KMS-11 (cell line): ENCODE results near the gene PPHLN1.

ENCODE experiments used
- H2AFZ ChIP-seq: fragments of 200-600 bp; sonication (generic); 2 replicates; pipeline ENCODE4 v1.6.1; 2016; ENCODE audit warnings: antibody characterized with exemption, mixed run types, low read depth
- H3K27ac ChIP-seq: fragments of 200-600 bp; sonication (generic); 2 replicates; pipeline ENCODE4 v1.6.1; 2016; ENCODE audit warnings: mild to moderate bottlenecking, mixed run types
- H3K27me3 ChIP-seq: fragments of 200-600 bp; sonication (generic); 2 replicates; pipeline ENCODE4 v1.6.1; 2017; ENCODE audit warnings: mild to moderate bottlenecking, low read depth, mixed run types, moderate library complexity; ENCODE audit not compliant: insufficient read depth
- H3K36me3 ChIP-seq: fragments of 200-600 bp; sonication (generic); 2 replicates; pipeline ENCODE4 v1.6.1; 2017; ENCODE audit warnings: mild to moderate bottlenecking, mixed run types; ENCODE audit not compliant: insufficient read depth
- H3K4me1 ChIP-seq: fragments of 200-600 bp; sonication (generic); 2 replicates; pipeline ENCODE4 v1.6.1; 2016; ENCODE audit warnings: mild to moderate bottlenecking, low read depth, mixed run types; ENCODE audit not compliant: poor library complexity, severe bottlenecking
- H3K4me2 ChIP-seq: fragments of 200-600 bp; sonication (generic); 2 replicates; pipeline ENCODE4 v1.7.0; 2016; ENCODE audit warnings: mild to moderate bottlenecking, mixed run types
- H3K4me3 ChIP-seq: fragments of 200-600 bp; sonication (generic); IDR thresholded peaks from 2 replicates; pipeline ENCODE4 v1.6.1; 2017; ENCODE audit warnings: low read depth, low read length, mixed read lengths; ENCODE audit not compliant: insufficient read depth
- H3K79me2 ChIP-seq: fragments of 200-600 bp; sonication (generic); 2 replicates; pipeline ENCODE4 v1.6.1; 2016; ENCODE audit warnings: low read depth, mixed run types; ENCODE audit not compliant: insufficient read depth
- H3K9ac ChIP-seq: fragments of 200-600 bp; sonication (generic); 2 replicates; pipeline ENCODE4 v1.6.1; 2016; ENCODE audit warnings: mild to moderate bottlenecking, mixed run types
- H4K20me1 ChIP-seq: fragments of 200-600 bp; sonication (generic); 2 replicates; pipeline ENCODE4 v1.6.1; 2016; ENCODE audit warnings: mild to moderate bottlenecking, mixed run types; ENCODE audit not compliant: insufficient read depth
- TF ChIP-seq, protein P1 (sequence below): fragments of 200-600 bp; sonication (generic); conservative IDR thresholded peaks from 2 replicates; pipeline ENCODE4 v1.6.1; 2017; ENCODE audit warnings: low read depth, mild to moderate bottlenecking, antibody characterized with exemption, low read length, moderate library complexity, mixed read lengths

The PPHLN1 gene

GRCh38 chr12:42462486-42462885 is 136.5 kb downstream of the PPHLN1 start:
- Histone ChIP-seq H2AFZ (no peak overlapping the region), H3K79me2 (no peaks in the 10 kb centered on the region), H4K20me1 (no peaks in the 10 kb centered on the region), H3K4me1 (peaks cover 18% of the 10 kb centered on the region), H3K4me2 (no peak overlapping the region), H3K27me3 (no peaks in the 10 kb centered on the region), H3K36me3 (no peaks in the 10 kb centered on the region), H3K27ac (no peak overlapping the region), H3K9ac (no peak overlapping the region), H3K4me3 (no peak overlapping the region)
- TF ChIP-seq, protein P1, sequence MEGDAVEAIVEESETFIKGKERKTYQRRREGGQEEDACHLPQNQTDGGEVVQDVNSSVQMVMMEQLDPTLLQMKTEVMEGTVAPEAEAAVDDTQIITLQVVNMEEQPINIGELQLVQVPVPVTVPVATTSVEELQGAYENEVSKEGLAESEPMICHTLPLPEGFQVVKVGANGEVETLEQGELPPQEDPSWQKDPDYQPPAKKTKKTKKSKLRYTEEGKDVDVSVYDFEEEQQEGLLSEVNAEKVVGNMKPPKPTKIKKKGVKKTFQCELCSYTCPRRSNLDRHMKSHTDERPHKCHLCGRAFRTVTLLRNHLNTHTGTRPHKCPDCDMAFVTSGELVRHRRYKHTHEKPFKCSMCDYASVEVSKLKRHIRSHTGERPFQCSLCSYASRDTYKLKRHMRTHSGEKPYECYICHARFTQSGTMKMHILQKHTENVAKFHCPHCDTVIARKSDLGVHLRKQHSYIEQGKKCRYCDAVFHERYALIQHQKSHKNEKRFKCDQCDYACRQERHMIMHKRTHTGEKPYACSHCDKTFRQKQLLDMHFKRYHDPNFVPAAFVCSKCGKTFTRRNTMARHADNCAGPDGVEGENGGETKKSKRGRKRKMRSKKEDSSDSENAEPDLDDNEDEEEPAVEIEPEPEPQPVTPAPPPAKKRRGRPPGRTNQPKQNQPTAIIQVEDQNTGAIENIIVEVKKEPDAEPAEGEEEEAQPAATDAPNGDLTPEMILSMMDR, result no peak

- Histone ChIP-seq H3K79me2 (no peaks in the 10 kb centered on the region), H3K27me3 (no peaks in the 10 kb centered on the region), H3K4me3 (no peak overlapping the region), H3K27ac (no peak overlapping the region), H3K36me3 (no peaks in the 10 kb centered on the region), H3K4me2 (no peak overlapping the region), H4K20me1 (no peaks in the 10 kb centered on the region), H3K4me1 (peaks cover 28% of the 10 kb centered on the region), H2AFZ (no peak overlapping the region), H3K9ac (no peak overlapping the region)
- TF ChIP-seq, protein P1, result no peak
Measured at GRCh38 chr12:42463671-42464070, 137.7 kb downstream of the PPHLN1 start.

- peak overlapping the region; percentile 19; the same call in 1 of the 2 replicates for H3K9ac ChIP-seq
- H3K79me2 ChIP-seq, result no peaks in the 10 kb centered on the region
- H3K4me2 ChIP-seq, result peak overlapping the region; percentile 96
- H2AFZ ChIP-seq, result peak overlapping the region; percentile 20; the same call in 1 of the 2 replicates
- TF ChIP-seq, protein P1, result no peak
- H3K4me3 ChIP-seq, result no peak overlapping the region
- H3K36me3 ChIP-seq, result no peaks in the 10 kb centered on the region
- H3K27me3 ChIP-seq, result no peaks in the 10 kb centered on the region
- peaks cover 53% of the 10 kb centered on the region for H3K4me1 ChIP-seq
- H4K20me1 ChIP-seq, result no peaks in the 10 kb centered on the region
- peak overlapping the region; percentile 54 for H3K27ac ChIP-seq
Measured at GRCh38 chr12:42468341-42468821, 142.4 kb downstream of the PPHLN1 start.

DNA sequence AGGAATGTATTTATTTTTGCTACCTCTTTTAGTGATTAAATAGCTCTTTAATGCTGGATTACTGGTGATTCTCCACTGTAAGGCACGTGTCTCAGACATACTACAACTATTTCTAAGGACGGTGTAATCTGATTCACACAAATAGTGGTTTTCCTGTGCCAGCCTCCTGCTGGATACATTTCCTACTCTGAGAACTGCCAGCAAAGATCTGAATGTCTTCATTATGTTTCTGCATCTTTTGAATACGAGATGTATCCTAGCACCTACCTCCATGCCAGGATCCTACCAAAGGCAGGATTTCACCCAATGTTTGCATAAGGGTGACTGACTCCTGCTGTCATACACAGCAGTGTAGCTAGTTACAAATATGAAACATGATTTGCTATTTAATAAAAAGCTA is 143.0 kb downstream of the PPHLN1 start:
- Histone ChIP-seq H3K4me1 (peaks cover 53% of the 10 kb centered on the region), H3K27ac (peak overlapping the region; percentile 54), H3K27me3 (no peaks in the 10 kb centered on the region), H3K4me2 (peak overlapping the region; percentile 96), H3K36me3 (no peaks in the 10 kb centered on the region), H3K4me3 (no peak overlapping the region), H4K20me1 (no peaks in the 10 kb centered on the region), H3K79me2 (no peaks in the 10 kb centered on the region), H2AFZ (peak overlapping the region; percentile 20; the same call in 1 of the 2 replicates), H3K9ac (peak overlapping the region; percentile 19; the same call in 1 of the 2 replicates)
- TF ChIP-seq, protein P1, result no peak
